OCI-LY1 (cell line): ENCODE measurements around the gene CFAP46.

Experiments
- H2AFZ ChIP-seq: fragments of 200-600 bp; sonication (generic), shearing (Covaris generic); 2 replicates; pipeline ENCODE4 v1.6.0; 2014; ENCODE audit warnings: antibody characterized with exemption, mild to moderate bottlenecking, low read length
- H3F3A ChIP-seq: fragments of 200-600 bp; sonication (generic), shearing (Covaris generic); 2 replicates; pipeline ENCODE4 v1.6.0; 2014; ENCODE audit warnings: mild to moderate bottlenecking, antibody characterized with exemption, low read length, moderate library complexity; ENCODE audit not compliant: insufficient read depth
- H3K27ac ChIP-seq: fragments of 200-600 bp; sonication (generic); 2 replicates; pipeline ENCODE4 v1.5.1; 2014; ENCODE audit warnings: low read length, mixed run types, mild to moderate bottlenecking, low read depth; ENCODE audit not compliant: poor library complexity, severe bottlenecking
- H3K27me3 ChIP-seq: fragments of 200-600 bp; sonication (generic); 2 replicates; pipeline ENCODE4 v1.6.0; 2014; ENCODE audit warnings: antibody characterized with exemption, mild to moderate bottlenecking, low read length, moderate library complexity; ENCODE audit not compliant: insufficient read depth
- H3K36me3 ChIP-seq: fragments of 200-600 bp; sonication (generic); 2 replicates; pipeline ENCODE4 v1.6.1; 2014; ENCODE audit warnings: mild to moderate bottlenecking, antibody characterized with exemption, low read length, moderate library complexity, mixed read lengths; ENCODE audit not compliant: insufficient read depth
- H3K4me1 ChIP-seq: fragments of 200-600 bp; sonication (generic); 2 replicates; pipeline ENCODE4 v1.5.1; 2014; ENCODE audit warnings: mild to moderate bottlenecking, low read length, moderate library complexity; ENCODE audit not compliant: insufficient read depth, severe bottlenecking
- H3K4me2 ChIP-seq: fragments of 200-600 bp; sonication (generic), shearing (Covaris generic); 2 replicates; pipeline ENCODE4 v1.6.1; 2014; ENCODE audit warnings: low read length
- H3K4me3 ChIP-seq: fragments of 200-600 bp; sonication (generic); 2 replicates; pipeline ENCODE4 v1.5.1; 2014; ENCODE audit warnings: low read length, low read depth, mild to moderate bottlenecking, mixed read lengths; ENCODE audit not compliant: poor library complexity, severe bottlenecking
- H3K79me2 ChIP-seq: fragments of 200-600 bp; shearing (Covaris generic); 2 replicates; pipeline ENCODE4 v1.6.1; 2016; ENCODE audit warnings: mixed run types, low read length, mixed read lengths; ENCODE audit not compliant: insufficient read depth
- H3K9ac ChIP-seq: fragments of 200-600 bp; sonication (generic), shearing (Covaris generic); 2 replicates; pipeline ENCODE4 v1.6.1; 2014; ENCODE audit warnings: mild to moderate bottlenecking, low read length, mixed read lengths
- H3K9me2 ChIP-seq: fragments of 200-600 bp; sonication (generic), shearing (Covaris generic); 2 replicates; pipeline ENCODE4 v1.6.1; 2014; ENCODE audit warnings: low read depth, mild to moderate bottlenecking, low read length, mixed read lengths
- H3K9me3 ChIP-seq: fragments of 200-600 bp; shearing (Covaris generic); 2 replicates; pipeline ENCODE4 v1.6.1; 2014; ENCODE audit warnings: low read length, mixed read lengths
- H4K20me1 ChIP-seq: fragments of 200-600 bp; sonication (generic), shearing (Covaris generic); 2 replicates; pipeline ENCODE4 v1.6.0; 2016; ENCODE audit warnings: mild to moderate bottlenecking, low read length; ENCODE audit not compliant: insufficient read depth
- CTCF ChIP-seq: fragments of 200-600 bp; sonication (generic), shearing (Covaris generic); IDR thresholded peaks from 2 replicates; pipeline ENCODE4 v1.5.1; 2017; ENCODE audit warnings: mild to moderate bottlenecking, antibody characterized with exemption, low read length, moderate library complexity, mixed read lengths
- EZH2 ChIP-seq: fragments of 200-600 bp; sonication (generic), shearing (Covaris generic); IDR thresholded peaks from 2 replicates; pipeline ENCODE4 v1.8.0; 2017; ENCODE audit warnings: borderline replicate concordance, mixed run types, mild to moderate bottlenecking, antibody characterized with exemption, low read length, moderate library complexity, mixed read lengths

Gene CFAP46

GRCh38 chr10:132785723-132786475 lies 156.5 kb downstream of the CFAP46 start, which contains the start of gene NKX6-2:
NKX6-2 (minus strand) TSS chr10:132786147; CDS start chr10:132785948, 199 bp downstream.
- Histone ChIP-seq H2AFZ (no peak within 1 kb of the TSS), H3K79me2 (no peaks in the 10 kb centered on the region), H3K27me3 (no peaks in the 10 kb centered on the region), H3K4me2 (no peak within 1 kb of the TSS), H3K9me2 (no peaks in the 10 kb centered on the region), H3F3A (no peaks in the 10 kb centered on the region), H4K20me1 (no peaks in the 10 kb centered on the region), H3K27ac (no peak within 1 kb of the TSS), H3K9me3 (no peaks in the 10 kb centered on the region), H3K4me3 (no peak within 1 kb of the TSS), H3K4me1 (no peaks in the 10 kb centered on the region), H3K9ac (no peak within 1 kb of the TSS), H3K36me3 (no peaks in the 10 kb centered on the region)
- TF ChIP-seq CTCF (no peak), EZH2 (no peak)

- H3K27me3 ChIP-seq = no peaks in the 10 kb centered on the region
- no peaks in the 10 kb centered on the region for H3K9me2 ChIP-seq
- no peak overlapping the region for H3K4me2 ChIP-seq
- H2AFZ ChIP-seq = no peak overlapping the region
- no peaks in the 10 kb centered on the region for H3K9me3 ChIP-seq
- H3K9ac ChIP-seq = no peak overlapping the region
- TF ChIP-seq CTCF = no peak
- TF ChIP-seq EZH2 = no peak
- no peaks in the 10 kb centered on the region for H4K20me1 ChIP-seq
- no peaks in the 10 kb centered on the region for H3K4me1 ChIP-seq
- H3K79me2 ChIP-seq = no peaks in the 10 kb centered on the region
- H3K4me3 ChIP-seq = no peak overlapping the region
- no peak overlapping the region for H3K27ac ChIP-seq
- no peaks in the 10 kb centered on the region for H3F3A ChIP-seq
- no peaks in the 10 kb centered on the region for H3K36me3 ChIP-seq
Measured at GRCh38 chr10:132784866-132785722, 157.3 kb downstream of the CFAP46 start.

DNA sequence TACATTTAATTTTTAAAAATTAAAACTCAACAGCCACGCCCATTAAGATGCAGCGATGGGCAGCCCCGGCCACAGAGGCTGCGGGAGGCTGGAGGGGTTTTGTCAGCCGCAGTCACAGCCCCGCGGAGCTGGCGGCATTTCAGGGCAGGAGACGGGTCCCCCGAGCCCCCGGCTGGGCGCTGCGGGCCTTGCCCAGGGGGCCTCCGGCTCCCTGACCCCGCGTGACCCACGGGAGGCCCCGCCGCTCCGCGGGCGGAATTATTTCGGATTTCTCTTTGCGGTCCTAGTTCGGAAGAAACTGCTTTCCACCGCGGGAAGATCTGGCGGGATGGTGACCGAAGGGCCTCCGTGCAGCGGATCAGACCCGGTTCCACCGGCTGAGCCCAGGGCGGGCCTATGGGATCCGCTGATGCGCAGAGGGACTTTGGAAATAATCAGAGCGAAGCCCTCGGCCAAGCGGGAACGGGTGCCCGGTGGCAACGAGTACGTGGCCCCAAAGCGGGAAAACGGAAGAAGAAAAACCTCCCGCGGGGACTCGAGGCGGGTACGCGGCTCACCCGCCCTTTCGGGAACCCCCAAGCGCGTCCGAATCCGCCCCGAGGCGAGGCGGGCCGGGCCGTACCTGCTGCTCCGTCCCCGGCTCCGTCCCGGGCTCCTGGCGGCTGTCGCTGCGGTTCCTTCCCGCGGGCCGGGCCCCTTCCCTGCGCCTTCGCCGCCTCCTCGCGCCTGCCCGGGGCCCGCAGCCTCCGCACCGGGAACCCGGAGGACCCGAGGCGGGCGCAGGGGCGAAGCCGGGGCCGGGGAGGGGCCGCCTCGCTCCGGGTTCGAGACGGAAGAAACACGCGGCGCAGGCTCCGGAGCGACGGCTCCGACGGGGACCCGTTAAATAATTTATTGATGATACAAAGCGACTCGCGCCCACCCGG lies 158.2 kb downstream of the CFAP46 start:
- Histone ChIP-seq H4K20me1 (no peaks in the 10 kb centered on the region), H3K79me2 (no peaks in the 10 kb centered on the region), H3K4me2 (no peak overlapping the region), H3K9me3 (no peaks in the 10 kb centered on the region), H3F3A (no peaks in the 10 kb centered on the region), H2AFZ (no peak overlapping the region), H3K27me3 (no peaks in the 10 kb centered on the region), H3K27ac (no peak overlapping the region), H3K9ac (no peak overlapping the region), H3K9me2 (no peaks in the 10 kb centered on the region), H3K36me3 (no peaks in the 10 kb centered on the region), H3K4me3 (no peak overlapping the region), H3K4me1 (no peaks in the 10 kb centered on the region)
- no peak for TF ChIP-seq EZH2
- no peak for TF ChIP-seq CTCF
